Endodermal cell (in vitro differentiated cells): Measurements from ENCODE around the gene WNK2. TPM values are rescaled to one million over a fixed set of nuclear protein-coding genes. Genes with fewer than 3 reads are reported as not detected.

Experiments used
- DNase-seq: peaks from one replicate; pipeline ENCODE4 v3.0.0-alpha.2; 2017
- H3K27ac ChIP-seq: 2 replicates; pipeline ENCODE4 v1.5.1; 2013; ENCODE audit warnings: mild to moderate bottlenecking, low read depth, low read length, moderate library complexity
- H3K27me3 ChIP-seq: 2 replicates; pipeline ENCODE4 v1.6.1; 2013; ENCODE audit warnings: mild to moderate bottlenecking, low read length, moderate library complexity; ENCODE audit not compliant: insufficient read depth, control insufficient read depth, poor library complexity, severe bottlenecking
- H3K36me3 ChIP-seq: 2 replicates; pipeline ENCODE4 v1.7.0; 2013; ENCODE audit warnings: mild to moderate bottlenecking, low read length, moderate library complexity; ENCODE audit not compliant: control insufficient read depth, insufficient read depth
- H3K4me1 ChIP-seq: one replicate; pipeline ENCODE4 v1.7.0; 2013; ENCODE audit warnings: low read length; ENCODE audit not compliant: control insufficient read depth, insufficient read depth
- H3K4me3 ChIP-seq: 2 replicates; pipeline ENCODE4 v1.5.1; 2013; ENCODE audit warnings: mild to moderate bottlenecking, low read length, moderate library complexity
- H3K9ac ChIP-seq: 2 replicates; pipeline ENCODE4 v1.6.1; 2013; ENCODE audit warnings: mild to moderate bottlenecking, low read length, moderate library complexity; ENCODE audit not compliant: poor library complexity, severe bottlenecking; ENCODE audit errors: extremely low read depth
- H3K9me3 ChIP-seq: 2 replicates; pipeline ENCODE4 v1.6.1; 2013; ENCODE audit warnings: mild to moderate bottlenecking, low read length, moderate library complexity; ENCODE audit not compliant: control insufficient read depth
- H3K27ac Mint-ChIP-seq: 2 replicates; pipeline ENCODE4 v1.8.0; 2020; ENCODE audit warnings: mixed read lengths
- H3K27me3 Mint-ChIP-seq: 2 replicates; pipeline ENCODE4 v1.8.0; 2021; ENCODE audit warnings: mild to moderate bottlenecking, mixed read lengths; ENCODE audit not compliant: insufficient read depth
- H3K36me3 Mint-ChIP-seq: 2 replicates; pipeline ENCODE4 v1.8.0; 2020; ENCODE audit warnings: low read depth, mixed read lengths
- H3K4me1 Mint-ChIP-seq: 2 replicates; pipeline ENCODE4 v1.8.0; 2020; ENCODE audit warnings: mixed read lengths
- H3K4me3 Mint-ChIP-seq: 2 replicates; pipeline ENCODE4 v1.8.0; 2020; ENCODE audit warnings: mild to moderate bottlenecking, moderate library complexity, mixed read lengths
- H3K9me3 Mint-ChIP-seq: 2 replicates; pipeline ENCODE4 v1.8.0; 2020; ENCODE audit warnings: mild to moderate bottlenecking, mixed read lengths
- CTCF ChIP-seq: fragments of 200-600 bp; sonication (generic); conservative IDR thresholded peaks from 2 replicates; pipeline ENCODE4 v1.5.0; 2021; ENCODE audit warnings: antibody characterized with exemption, mild to moderate bottlenecking
- WGBS, 2 experiments: methylation state at CpG; one replicate each; pipeline versions ENCODE4 v1.1.5 to v1.1.7; 2013; ENCODE audit warnings: missing lambda C conversion rate in 2 of 2, mixed read lengths in 1 of 2; ENCODE audit not compliant: insufficient coverage in 1 of 2, insufficient read length in 1 of 2; 5-methylcytosine and 5-hydroxymethylcytosine counted together
- long read RNA-seq, 4 experiments: library from polyadenylated mRNA in 2 of 4; library from RNA in 1 of 4; library from capped mRNA in 1 of 4; stranded (forward) in 3 of 4; unstranded in 1 of 4; transcript quantifications; one replicate each; pipeline ENCODE4 v2.0.0, GENCODE V29; 2020 to 2021; ENCODE audit warnings: inconsistent platforms in 1 of 4
- polyA plus RNA-seq, 2 experiments: library from polyadenylated mRNA; stranded (reverse); fragments of 50-300 nt; gene quantifications; one replicate each; pipeline ENCODE4 v1.2.3, GENCODE V29; 2013
- total RNA-seq, 2 donors: library from RNA; stranded (reverse); fragmentation: NEBNext Ultra II Directional in 1 of 2; extraction: Animal tissue kit (Norgen Biotek cat#: 25700) in 1 of 2; gene quantifications; 2 replicates in 1 of 2; 3 replicates in 1 of 2; pipeline ENCODE4 v1.2.1, GENCODE V29; 2021

Gene WNK2
- total RNA-seq: 10 to 100 TPM; 46.1 to 48.8 TPM
- polyA plus RNA-seq (2013, experiment 1 of 2): 34.8 TPM
- polyA plus RNA-seq (2013, experiment 2 of 2): 29.3 TPM
- long read RNA-seq, experiment 1, partial matches to known transcripts: 3 of 7 reads
- long read RNA-seq, experiment 1, other reads (novel, unspliced or antisense): 4 of 7 reads
- long read RNA-seq, experiment 2, partial matches to known transcripts: 3 of 16 reads
- long read RNA-seq, experiment 2, other reads (novel, unspliced or antisense): 11 of 16 reads
- long read RNA-seq, experiment 3, partial matches to known transcripts: 8 of 21 reads
- long read RNA-seq, experiment 3, other reads (novel, unspliced or antisense): 10 of 21 reads
- long read RNA-seq, experiment 4: 0 reads

DNA sequence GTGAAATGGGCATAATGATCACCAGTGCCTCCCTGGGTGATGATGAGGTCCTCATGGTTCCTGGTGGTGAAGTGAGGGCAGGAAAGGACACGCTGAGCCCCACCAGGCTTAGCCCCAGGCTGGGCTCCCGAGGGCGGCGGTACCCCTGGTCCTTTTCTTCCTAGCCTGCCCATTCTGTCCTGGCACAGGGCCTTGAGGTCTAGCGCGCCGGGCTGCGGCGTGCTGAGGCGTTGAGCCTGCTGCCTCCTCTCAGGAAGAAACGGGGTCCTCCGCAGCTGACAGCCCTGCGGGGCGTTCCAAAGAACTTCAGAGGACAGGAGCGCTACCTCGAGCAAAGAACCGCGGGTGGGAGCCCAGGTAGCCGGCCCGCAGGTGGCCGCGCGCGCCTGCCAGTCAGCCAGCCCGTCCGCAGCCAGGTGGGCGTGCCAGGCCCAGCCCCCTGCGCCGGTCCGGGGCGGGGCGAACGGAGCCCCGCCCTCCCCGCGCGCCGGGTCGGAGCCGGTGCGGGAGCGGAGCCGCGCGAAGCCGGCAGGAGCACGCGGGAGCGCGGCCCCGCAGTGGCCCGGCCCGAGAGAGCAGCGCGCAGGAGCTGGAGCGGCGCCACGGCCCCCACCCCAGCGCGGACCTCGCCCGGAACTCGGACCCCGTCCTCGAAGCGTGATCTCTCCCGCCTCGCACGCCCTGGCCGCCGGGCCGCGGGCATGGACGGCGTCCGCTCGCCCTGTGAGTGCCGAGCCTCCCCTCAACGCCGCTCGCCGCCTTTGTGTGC lies at the start of gene WNK2:
Gene WNK2 (plus strand): TSS at position 477 of the 769 bp plus-strand sequence. CDS start 791 bp downstream, outside the sequence.
- no peak within 1 kb of the TSS for H3K27ac Mint-ChIP-seq
- H3K27me3 Mint-ChIP-seq: peaks cover 43% of the 10 kb centered on the region
- WGBS, 2 experiments: 3 to 4% methylated on average over 18 to 82 of the region's 82 CpGs
- peak within 1 kb of the TSS; percentile 74 for H3K4me3 ChIP-seq
- DNase-seq: peak; percentile 86
- no peak within 1 kb of the TSS for H3K9ac ChIP-seq
- H3K27me3 ChIP-seq: peaks cover 39% of the 10 kb centered on the region
- no peaks in the 10 kb centered on the region for H3K9me3 ChIP-seq
- no peak for TF ChIP-seq CTCF
- H3K4me3 Mint-ChIP-seq: peak within 1 kb of the TSS; percentile 57
- H3K36me3 ChIP-seq: no peaks in the 10 kb centered on the region
- H3K27ac ChIP-seq: no peak within 1 kb of the TSS
- H3K4me1 ChIP-seq: peaks cover 3% of the 10 kb centered on the region
- H3K36me3 Mint-ChIP-seq: no peaks in the 10 kb centered on the region
- H3K4me1 Mint-ChIP-seq: peaks cover 16% of the 10 kb centered on the region
- no peaks in the 10 kb centered on the region for H3K9me3 Mint-ChIP-seq

DNA sequence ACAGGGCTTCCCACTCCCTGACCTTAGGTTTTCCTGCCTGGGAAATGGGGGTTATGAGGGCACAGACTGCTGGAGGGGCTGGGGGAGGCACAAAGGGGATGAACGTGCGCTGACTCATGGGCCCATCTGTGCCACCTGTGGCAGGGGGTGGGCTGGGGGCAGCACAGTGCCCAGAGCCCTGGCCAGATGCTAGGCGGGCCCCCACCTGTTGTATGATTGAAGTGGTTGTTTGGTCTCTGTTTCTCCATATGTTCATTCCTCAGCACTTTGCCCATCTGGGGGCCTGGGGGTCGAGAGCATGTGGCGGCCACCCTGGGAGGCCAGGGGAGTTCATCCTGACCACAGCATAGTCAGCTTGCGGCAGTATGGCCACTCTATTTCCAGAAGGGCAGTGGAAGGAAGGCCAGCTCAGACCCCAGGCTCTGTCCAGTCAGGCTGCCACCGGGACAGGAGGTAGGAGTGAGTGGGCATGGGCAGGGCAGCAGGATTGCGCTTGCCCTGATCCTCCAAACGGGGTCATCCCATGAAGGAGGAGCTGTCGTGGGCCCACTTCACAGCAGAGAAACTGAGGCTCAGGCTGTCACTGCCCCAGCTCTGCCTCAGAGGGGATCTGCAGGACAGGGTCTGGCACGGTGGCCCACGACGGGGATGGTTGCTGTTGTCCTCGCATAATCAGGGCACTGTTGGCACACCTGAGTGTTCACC lies 49.0 kb upstream of the WNK2 start:
- 84 to 85% methylated on average over 8 to 14 of the region's 14 CpGs for WGBS, 2 experiments
- Histone ChIP-seq H3K4me1 (peaks cover 8% of the 10 kb centered on the region), H3K9ac (peak overlapping the region; percentile 30), H3K36me3 (no peaks in the 10 kb centered on the region), H3K4me3 (peak overlapping the region; percentile 82), H3K9me3 (no peaks in the 10 kb centered on the region), H3K27me3 (peaks cover 10% of the 10 kb centered on the region), H3K27ac (no peak overlapping the region)
- Mint-ChIP-seq H3K4me3 (peak overlapping the region; percentile 72), H3K27me3 (peaks cover 19% of the 10 kb centered on the region), H3K36me3 (no peaks in the 10 kb centered on the region), H3K27ac (no peak overlapping the region), H3K9me3 (peaks cover 2% of the 10 kb centered on the region), H3K4me1 (peaks cover 15% of the 10 kb centered on the region)
- TF ChIP-seq CTCF: no peak
- DNase-seq: no peak

- Histone ChIP-seq H3K9ac (no peak overlapping the region), H3K9me3 (no peaks in the 10 kb centered on the region), H3K4me1 (peaks cover 8% of the 10 kb centered on the region), H3K27me3 (peaks cover 10% of the 10 kb centered on the region), H3K27ac (no peak overlapping the region), H3K36me3 (no peaks in the 10 kb centered on the region), H3K4me3 (no peak overlapping the region)
- no peaks in the 10 kb centered on the region for H3K36me3 Mint-ChIP-seq
- peaks cover 19% of the 10 kb centered on the region for H3K27me3 Mint-ChIP-seq
- no peak overlapping the region for H3K4me3 Mint-ChIP-seq
- DNase-seq: no peak
- peaks cover 17% of the 10 kb centered on the region for H3K4me1 Mint-ChIP-seq
- H3K9me3 Mint-ChIP-seq: peaks cover 2% of the 10 kb centered on the region
- TF ChIP-seq CTCF: no peak
- H3K27ac Mint-ChIP-seq: no peak overlapping the region
- WGBS, 2 experiments: 84 to 89% methylated on average over 9 to 11 of the region's 11 CpGs
Measured at GRCh38 chr9:93136011-93136440, 47.9 kb upstream of the WNK2 start.
